H1 (cell line): ENCODE data around the gene BOLL. TPM values are rescaled to one million over a fixed set of nuclear protein-coding genes. Genes with fewer than 3 reads are reported as not detected.

ENCODE experiments used
- CTCF ChIA-PET: fragments of 300-600 bp; sonication (Branson Sonifier 250); formaldehyde crosslinking; loops from one replicate; lab custom pipeline; 2021; ENCODE audit not compliant: partially characterized antibody; lab: Charles Lee
- POLR2A ChIA-PET: fragments of 300-600 bp; sonication (Branson Sonifier 250); formaldehyde crosslinking; loops from one replicate; lab custom pipeline; 2021; ENCODE audit warnings: inconsistent platforms; ENCODE audit not compliant: partially characterized antibody; lab: Charles Lee
- DNase-seq, 2 experiments: peaks; one replicate each; pipeline versions ENCODE4 v3.0.0 to v3.0.0-alpha.2; 2010 to 2022; ENCODE audit warnings: low spot score in 2 of 2, low read depth in 1 of 2, mixed read lengths in 1 of 2
- FAIRE-seq: peaks from 2 replicates; lab custom pipeline; 2011; peaks lifted over from hg19 to GRCh38; lab: Jason Lieb, UNC
- H2AFZ ChIP-seq: 2 replicates; pipeline ENCODE4 v1.8.1; 2012; ENCODE audit warnings: low read length, inconsistent platforms
- H2AK5ac ChIP-seq: 2 replicates; pipeline ENCODE4 v1.6.1; 2013; ENCODE audit warnings: low read depth, low read length
- H2BK120ac ChIP-seq: replicated peaks from 2 replicates; pipeline ENCODE3; 2013; ENCODE audit warnings: low read depth, low read length, inconsistent platforms
- H2BK12ac ChIP-seq: 2 replicates; pipeline ENCODE4 v1.6.1; 2013; ENCODE audit warnings: low read depth, low read length
- H2BK15ac ChIP-seq: 2 replicates; pipeline ENCODE4 v1.6.1; 2013; ENCODE audit warnings: low read length
- H2BK20ac ChIP-seq: 2 replicates; pipeline ENCODE4 v1.6.1; 2013; ENCODE audit warnings: low read length
- H2BK5ac ChIP-seq: 2 replicates; pipeline ENCODE4 v1.6.1; 2013; ENCODE audit warnings: low read depth, low read length
- H3K14ac ChIP-seq: 2 replicates; pipeline ENCODE4 v1.6.1; 2013; ENCODE audit warnings: inconsistent platforms; ENCODE audit not compliant: insufficient read length
- H3K18ac ChIP-seq: 2 replicates; pipeline ENCODE4 v1.6.1; 2013; ENCODE audit warnings: low read length; ENCODE audit errors: extremely low read depth
- H3K23ac ChIP-seq: 2 replicates; pipeline ENCODE4 v1.6.1; 2013; ENCODE audit warnings: inconsistent platforms; ENCODE audit not compliant: insufficient read length
- H3K23me2 ChIP-seq: 2 replicates; pipeline ENCODE4 v1.6.1; 2013; ENCODE audit warnings: low read depth, low read length
- H3K27ac ChIP-seq: 2 replicates; pipeline ENCODE4 v1.6.1; 2011; ENCODE audit warnings: low read depth, low read length, inconsistent platforms
- H3K27me3 ChIP-seq, 4 experiments: replicated peaks in 1 of 4; 1 replicate in 1 of 4; 2 replicates in 3 of 4; pipeline versions ENCODE4 v1.6.1 to v1.8.1; 2011 to 2013; ENCODE audit warnings: low read length in 3 of 4, mild to moderate bottlenecking in 3 of 4, inconsistent platforms in 2 of 4, mixed read lengths in 2 of 4, moderate library complexity in 1 of 4; ENCODE audit not compliant: control insufficient read depth in 3 of 4, insufficient read depth in 3 of 4; ENCODE audit errors: extremely low read depth in 1 of 4
- H3K36me3 ChIP-seq, 4 experiments: 2 replicates each; pipeline versions ENCODE4 v1.6.1 to v1.8.1; 2011 to 2013; ENCODE audit warnings: mild to moderate bottlenecking in 4 of 4, low read length in 3 of 4, moderate library complexity in 2 of 4, control low read depth in 1 of 4, inconsistent platforms in 1 of 4; ENCODE audit not compliant: insufficient read depth in 4 of 4, control insufficient read depth in 2 of 4
- H3K4ac ChIP-seq: replicated peaks from 2 replicates; pipeline ENCODE3; 2013; ENCODE audit warnings: low read length, low read depth, mixed read lengths, inconsistent platforms; ENCODE audit not compliant: insufficient read length
- H3K4me1 ChIP-seq, 4 experiments: replicated peaks in 1 of 4; 1 replicate in 1 of 4; 2 replicates in 3 of 4; pipeline versions ENCODE4 v1.6.1 to v1.8.1; 2011 to 2013; ENCODE audit warnings: low read length in 3 of 4, inconsistent platforms in 2 of 4, mixed read lengths in 1 of 4; ENCODE audit not compliant: insufficient read depth in 4 of 4, control insufficient read depth in 3 of 4
- H3K4me2 ChIP-seq, 2 experiments: 2 replicates each; pipeline versions ENCODE4 v1.6.1 to v1.8.1; 2011 to 2013; ENCODE audit warnings: low read depth in 2 of 2, low read length in 2 of 2, control low read depth in 1 of 2, inconsistent platforms in 1 of 2, mild to moderate bottlenecking in 1 of 2; ENCODE audit not compliant: insufficient read depth in 1 of 2
- H3K4me3 ChIP-seq, 4 experiments: fragments of 200-600, 300-600 bp in 1 of 4; sonication (generic), shearing (Covaris generic), sonication (Bioruptor Twin) in 1 of 4; 2 replicates each; pipeline versions ENCODE4 v1.5.1 to v1.8.1; 2011 to 2016; ENCODE audit warnings: low read length in 4 of 4, low read depth in 3 of 4, control low read depth in 2 of 4, inconsistent platforms in 2 of 4, mild to moderate bottlenecking in 2 of 4, mixed read lengths in 1 of 4, moderate library complexity in 1 of 4; ENCODE audit not compliant: insufficient read depth in 2 of 4; ENCODE audit errors: extremely low read depth in 1 of 4
- H3K56ac ChIP-seq: replicated peaks from 2 replicates; pipeline ENCODE3; 2013; ENCODE audit warnings: low read depth, mild to moderate bottlenecking, mixed read lengths, low read length, inconsistent platforms; ENCODE audit not compliant: insufficient read length
- H3K79me1 ChIP-seq: 2 replicates; pipeline ENCODE4 v1.6.1; 2013; ENCODE audit warnings: low read depth, low read length, control low read depth
- H3K79me2 ChIP-seq, 2 experiments: 2 replicates each; pipeline versions ENCODE4 v1.6.1 to v1.8.1; 2012 to 2013; ENCODE audit warnings: low read length in 2 of 2, mild to moderate bottlenecking in 2 of 2, inconsistent platforms in 1 of 2; ENCODE audit not compliant: insufficient read depth in 2 of 2, control insufficient read depth in 1 of 2
- H3K9ac ChIP-seq, 4 experiments: replicated peaks in 1 of 4; 1 replicate in 1 of 4; 2 replicates in 3 of 4; pipeline versions ENCODE4 v1.6.1 to v1.8.1; 2011 to 2013; ENCODE audit warnings: low read depth in 3 of 4, low read length in 3 of 4, control low read depth in 2 of 4, mild to moderate bottlenecking in 2 of 4, moderate library complexity in 2 of 4, inconsistent platforms in 1 of 4; ENCODE audit errors: extremely low read depth in 1 of 4
- H3K9me3 ChIP-seq, 2 experiments: 2 replicates each; pipeline versions ENCODE4 v1.6.1 to v1.8.1; 2012 to 2013; ENCODE audit warnings: mild to moderate bottlenecking in 2 of 2, moderate library complexity in 2 of 2, control low read depth in 1 of 2, inconsistent platforms in 1 of 2, low read depth in 1 of 2, low read length in 1 of 2, mixed read lengths in 1 of 2; ENCODE audit not compliant: insufficient read depth in 2 of 2
- H4K20me1 ChIP-seq, 2 experiments: replicated peaks in 1 of 2; 2 replicates each; pipeline versions ENCODE3 to v1.8.1; 2011 to 2013; ENCODE audit warnings: inconsistent platforms in 2 of 2, low read length in 2 of 2, mild to moderate bottlenecking in 1 of 2; ENCODE audit not compliant: insufficient read depth in 2 of 2, control insufficient read depth in 1 of 2
- H4K5ac ChIP-seq: 2 replicates; pipeline ENCODE4 v1.6.1; 2013; ENCODE audit warnings: low read length, low read depth, mixed read lengths, inconsistent platforms; ENCODE audit not compliant: insufficient read length
- H4K8ac ChIP-seq: 2 replicates; pipeline ENCODE4 v1.8.0; 2013; ENCODE audit warnings: mild to moderate bottlenecking, moderate library complexity, low read length, inconsistent platforms; ENCODE audit not compliant: insufficient read depth; ENCODE audit errors: extremely low read depth
- H4K91ac ChIP-seq: replicated peaks from 2 replicates; pipeline ENCODE3; 2013; ENCODE audit warnings: low read length, mixed read lengths, inconsistent platforms; ENCODE audit not compliant: insufficient read length
- GABPA ChIP-seq: IDR thresholded peaks from 2 replicates; pipeline ENCODE4 v1.6.1; 2011; ENCODE audit warnings: mild to moderate bottlenecking, low read length, moderate library complexity, borderline replicate concordance; ENCODE audit not compliant: insufficient read depth
- WGBS, 2 experiments: shearing (Covaris generic) in 1 of 2; methylation state at CpG; one replicate each; pipeline versions ENCODE4 v1.1.6 to v1.1.7; 2013 to 2015; ENCODE audit warnings: low lambda C conversion rate in 2 of 2, mixed read lengths in 2 of 2, inconsistent platforms in 1 of 2, low coverage in 1 of 2, missing lambda C conversion rate in 1 of 2; ENCODE audit not compliant: insufficient replicate concordance in 2 of 2, insufficient coverage in 1 of 2, insufficient read length in 1 of 2; ENCODE audit errors: extremely low coverage in 1 of 2, missing lambda C conversion rate in 1 of 2; 5-methylcytosine and 5-hydroxymethylcytosine counted together
- polyA plus RNA-seq, 7 experiments: library from polyadenylated mRNA; depleted of rRNA in 3 of 7; stranded (reverse) in 5 of 7; unstranded in 2 of 7; fragments of >200 nt in 5 of 7; fragments of 200-250 nt in 2 of 7; gene quantifications; 1 replicate in 5 of 7; 2 replicates in 1 of 7; 4 replicates in 1 of 7; pipeline versions ENCODE4 v1.2.1 to v1.2.3, GENCODE V29; 2011 to 2013; ENCODE audit warnings: missing spikeins in 2 of 7, mixed read lengths in 2 of 7
- total RNA-seq: library from RNA; stranded (reverse); fragmentation: NEBNext Ultra II Directional; extraction: Animal tissue kit (Norgen Biotek cat#: 25700); gene quantifications from 2 replicates; pipeline ENCODE4 v1.2.1, GENCODE V29; 2021

Gene BOLL
- total and polyA plus RNA-seq, 2 of the 8 experiments (the other 6 are each of a cell fraction or from before 2014, with no cell fraction given), result not detected

GRCh38 chr2:197809064-197809463 lies 23.9 kb upstream of the BOLL start:
- Histone ChIP-seq H3K79me2 (no peaks in the 10 kb centered on the region), H3K56ac (no peak overlapping the region), H2BK120ac (no peak overlapping the region)
- TF ChIP-seq GABPA, result no peak
- TF ChIP-seq, all 59 proteins: peak for 0
- Histone ChIP-seq H3K79me1 (no peaks in the 10 kb centered on the region), H4K8ac (no peak overlapping the region), H3K9me3 (no peaks in the 10 kb centered on the region), H2BK20ac (no peak overlapping the region), H3K4me1 (peaks cover 0 to 5% (median under 1%) of the 10 kb centered on the region in 4 experiments; a peak in 3 of 7 replicates), H3K18ac (no peak overlapping the region), H3K27me3 (peaks cover 8 to 20% (median 16%) of the 10 kb centered on the region in 4 experiments), H3K23me2 (peaks cover 9% of the 10 kb centered on the region), H4K5ac (no peak overlapping the region), H3K14ac (no peak overlapping the region), H4K91ac (no peak overlapping the region), H4K20me1 (no peaks in the 10 kb centered on the region), H2AFZ (no peak overlapping the region), H2AK5ac (no peak overlapping the region), H3K4ac (no peak overlapping the region), H3K4me2 (no peak overlapping the region), H2BK15ac (no peak overlapping the region), H3K4me3 (no peak overlapping the region), H3K23ac (no peak overlapping the region), H2BK12ac (no peak overlapping the region), H3K27ac (no peak overlapping the region), H3K36me3 (no peaks in the 10 kb centered on the region), H2BK5ac (no peak overlapping the region), H3K9ac (no peak overlapping the region)
- ChIA-PET CTCF (interaction anchor here (0.7 to 2.4 kb wide), 9 partner anchors 9 to 1805 kb away, joined by 3 to 7 read pairs (median 4); no protein-coding TSS in a partner anchor), POLR2A (no interaction called here)
- 94% methylated on average over 5 of the region's 5 CpGs; no CpG with 5 or more reads in 1 of the 2 experiments for WGBS, 2 experiments
- DNase-seq (no peak), FAIRE-seq (no peak)
